Tibial artery (tissue), 4 donors: Measurements from ENCODE around the gene ENDOU.
A peak's percentile ranks its signal among the peaks of the same experiment; 100 is the strongest.

Source experiments
- DNase-seq, 2 donors: peaks; one replicate each; pipeline ENCODE4 v3.0.0-alpha.2; 2019
- H3K27ac ChIP-seq, 2 donors: fragments of 200-600 bp; sonication (generic) in 1 of 2; 1 replicate in 1 of 2; 2 replicates in 1 of 2; pipeline ENCODE4 v1.5.1; 2018 to 2019; ENCODE audit warnings: mild to moderate bottlenecking in 1 of 2
- H3K27me3 ChIP-seq, 2 donors: fragments of 200-600 bp; sonication (generic) in 1 of 2; one replicate each; pipeline versions ENCODE4 v1.5.1 to v1.6.0; 2016 to 2019
- H3K36me3 ChIP-seq, 3 donors: fragments of 200-600 bp; sonication (generic) in 2 of 3; one replicate each; pipeline ENCODE4 v1.5.1; 2016 to 2019; ENCODE audit warnings: mild to moderate bottlenecking in 2 of 3
- H3K4me1 ChIP-seq, 4 donors: fragments of 200-600 bp; sonication (generic) in 2 of 4; 1 replicate in 3 of 4; 2 replicates in 1 of 4; pipeline ENCODE4 v1.5.1; 2016 to 2019
- H3K4me3 ChIP-seq, 2 donors: fragments of 200-600 bp; sonication (generic) in 1 of 2; 1 replicate in 1 of 2; 2 replicates in 1 of 2; pipeline ENCODE4 v1.5.1; 2018 to 2019; ENCODE audit warnings: mild to moderate bottlenecking in 2 of 2
- H3K9me3 ChIP-seq, 3 donors: fragments of 200-600 bp; sonication (generic) in 1 of 3; one replicate each; pipeline ENCODE4 v1.5.1; 2016 to 2019
- intact Hi-C: fragments of 100-400 bp; cut with DNase I; formaldehyde crosslinking; loops from one replicate; pipeline ENCODE4 v1.15.0; 2023; ENCODE audit warnings: low total_unique reads
- TF ChIP-seq, protein P1 (sequence below), 2 experiments: fragments of 200-600 bp in 1 of 2; fragments of 450-650 bp in 1 of 2; IDR thresholded peaks; one replicate each; pipeline ENCODE4 v1.5.1; 2017 to 2019; ENCODE audit warnings: antibody characterized with exemption in 2 of 2, mild to moderate bottlenecking in 1 of 2, moderate library complexity in 1 of 2

Gene ENDOU

DNA sequence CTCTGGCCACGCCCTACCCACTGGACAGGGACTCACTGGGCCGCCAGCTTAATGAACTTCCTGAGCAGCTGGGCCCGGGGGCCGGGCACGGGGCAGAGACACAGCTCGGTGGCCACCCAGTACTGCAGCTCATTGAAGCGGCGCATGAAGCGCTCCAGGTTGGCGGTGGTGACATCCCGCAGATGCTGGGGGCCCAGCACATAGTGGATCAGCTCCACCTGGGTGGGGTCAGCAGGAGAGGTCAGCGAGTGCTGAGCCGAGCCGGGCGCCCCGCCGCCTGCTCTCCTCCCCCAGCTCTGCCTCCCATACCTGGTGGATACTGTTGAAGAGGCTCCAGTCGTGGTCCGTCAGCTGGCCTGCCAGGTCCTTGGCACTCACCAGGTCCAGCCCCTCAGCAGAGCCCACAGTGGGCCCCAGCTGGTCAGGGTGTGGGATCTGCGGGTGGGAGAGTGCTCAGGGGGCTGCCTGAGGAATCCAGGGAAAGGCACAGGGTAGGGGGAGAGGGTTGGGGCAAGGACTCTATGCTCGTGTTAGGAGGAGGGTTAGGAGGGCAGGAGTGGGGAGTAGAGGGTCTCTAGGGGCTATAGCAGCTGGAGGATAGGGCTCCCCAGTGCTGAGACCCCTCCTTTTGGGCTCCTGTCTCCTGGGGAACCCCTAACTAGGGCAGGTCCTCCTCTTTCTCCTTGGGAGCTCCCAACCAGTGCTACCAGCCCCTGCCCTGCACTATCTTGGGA is 15.5 kb upstream of the ENDOU start:
- no peak overlapping the region for H3K4me3 ChIP-seq
- no peaks in the 10 kb centered on the region for H3K9me3 ChIP-seq
- H3K27ac ChIP-seq: peak overlapping the region in 1 of 2 donors; percentile 11
- TF ChIP-seq, protein P1, sequence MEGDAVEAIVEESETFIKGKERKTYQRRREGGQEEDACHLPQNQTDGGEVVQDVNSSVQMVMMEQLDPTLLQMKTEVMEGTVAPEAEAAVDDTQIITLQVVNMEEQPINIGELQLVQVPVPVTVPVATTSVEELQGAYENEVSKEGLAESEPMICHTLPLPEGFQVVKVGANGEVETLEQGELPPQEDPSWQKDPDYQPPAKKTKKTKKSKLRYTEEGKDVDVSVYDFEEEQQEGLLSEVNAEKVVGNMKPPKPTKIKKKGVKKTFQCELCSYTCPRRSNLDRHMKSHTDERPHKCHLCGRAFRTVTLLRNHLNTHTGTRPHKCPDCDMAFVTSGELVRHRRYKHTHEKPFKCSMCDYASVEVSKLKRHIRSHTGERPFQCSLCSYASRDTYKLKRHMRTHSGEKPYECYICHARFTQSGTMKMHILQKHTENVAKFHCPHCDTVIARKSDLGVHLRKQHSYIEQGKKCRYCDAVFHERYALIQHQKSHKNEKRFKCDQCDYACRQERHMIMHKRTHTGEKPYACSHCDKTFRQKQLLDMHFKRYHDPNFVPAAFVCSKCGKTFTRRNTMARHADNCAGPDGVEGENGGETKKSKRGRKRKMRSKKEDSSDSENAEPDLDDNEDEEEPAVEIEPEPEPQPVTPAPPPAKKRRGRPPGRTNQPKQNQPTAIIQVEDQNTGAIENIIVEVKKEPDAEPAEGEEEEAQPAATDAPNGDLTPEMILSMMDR (IDR thresholded peaks at IDR 0.05): no peak
- peaks cover 0 to 13% (median 0%) of the 10 kb centered on the region in 3 donors for H3K36me3 ChIP-seq
- intact Hi-C loops: loop anchor here (5.0 kb wide), 1 partner anchor 37 kb away; no protein-coding TSS in a partner anchor
- no peak for DNase-seq
- H3K27me3 ChIP-seq: no peaks in the 10 kb centered on the region
- peaks cover 12 to 43% (median 36%) of the 10 kb centered on the region in 4 donors for H3K4me1 ChIP-seq

DNA sequence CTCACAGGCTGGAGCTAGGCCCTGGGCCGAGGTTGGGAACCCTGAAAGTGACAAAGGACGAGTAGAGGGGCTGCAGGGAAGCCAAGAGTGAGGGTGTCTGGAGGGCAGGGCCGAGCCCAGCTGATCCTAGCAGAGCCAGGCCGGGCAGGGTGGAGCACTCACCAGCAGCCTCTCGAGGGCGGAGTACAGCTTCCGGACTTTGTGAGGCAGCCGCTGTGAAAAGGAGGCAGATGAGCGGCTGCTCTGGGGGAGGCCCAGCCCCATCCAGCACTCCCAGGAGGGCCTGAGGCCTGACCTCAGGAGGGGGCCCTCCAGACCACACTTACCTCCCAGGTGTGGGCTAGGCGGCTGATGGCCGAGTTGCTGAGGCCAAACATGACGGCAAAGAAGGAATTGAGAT is 14.7 kb upstream of the ENDOU start:
- no peaks in the 10 kb centered on the region for H3K27me3 ChIP-seq
- no peaks in the 10 kb centered on the region for H3K9me3 ChIP-seq
- no peak overlapping the region for H3K4me3 ChIP-seq
- DNase-seq: no peak
- intact Hi-C loops: loop anchor here (5.0 kb wide), 1 partner anchor 37 kb away; no protein-coding TSS in a partner anchor
- peaks cover 13 to 50% (median 44%) of the 10 kb centered on the region in 4 donors for H3K4me1 ChIP-seq
- TF ChIP-seq, protein P1 (IDR thresholded peaks at IDR 0.05): no peak
- H3K27ac ChIP-seq: no peak overlapping the region
- peaks cover 0 to 13% (median 0%) of the 10 kb centered on the region in 3 donors for H3K36me3 ChIP-seq

- intact Hi-C loops: no loop called here
- no peaks in the 10 kb centered on the region for H3K9me3 ChIP-seq
- peaks cover 0 to 13% (median 0%) of the 10 kb centered on the region in 3 donors for H3K36me3 ChIP-seq
- TF ChIP-seq, protein P1 (IDR thresholded peaks at IDR 0.05): no peak
- DNase-seq: no peak
- peaks cover 13 to 50% (median 45%) of the 10 kb centered on the region in 4 donors for H3K4me1 ChIP-seq
- no peak overlapping the region for H3K27ac ChIP-seq
- no peaks in the 10 kb centered on the region for H3K27me3 ChIP-seq
- no peak overlapping the region for H3K4me3 ChIP-seq
Measured at GRCh38 chr12:47739297-47739696, 14.0 kb upstream of the ENDOU start.

- H3K27me3 ChIP-seq: no peaks in the 10 kb centered on the region
- intact Hi-C loops: no loop called here
- H3K9me3 ChIP-seq: no peaks in the 10 kb centered on the region
- TF ChIP-seq, protein P1 (IDR thresholded peaks at IDR 0.05): no peak
- no peak overlapping the region for H3K4me3 ChIP-seq
- no peak for DNase-seq
- H3K36me3 ChIP-seq: peaks cover 0 to 13% (median 0%) of the 10 kb centered on the region in 3 donors
- H3K27ac ChIP-seq: peak overlapping the region; percentile 82 to 84
- H3K4me1 ChIP-seq: peaks cover 13 to 50% (median 45%) of the 10 kb centered on the region in 4 donors
Measured at GRCh38 chr12:47737936-47738594, 12.8 kb upstream of the ENDOU start.

DNA sequence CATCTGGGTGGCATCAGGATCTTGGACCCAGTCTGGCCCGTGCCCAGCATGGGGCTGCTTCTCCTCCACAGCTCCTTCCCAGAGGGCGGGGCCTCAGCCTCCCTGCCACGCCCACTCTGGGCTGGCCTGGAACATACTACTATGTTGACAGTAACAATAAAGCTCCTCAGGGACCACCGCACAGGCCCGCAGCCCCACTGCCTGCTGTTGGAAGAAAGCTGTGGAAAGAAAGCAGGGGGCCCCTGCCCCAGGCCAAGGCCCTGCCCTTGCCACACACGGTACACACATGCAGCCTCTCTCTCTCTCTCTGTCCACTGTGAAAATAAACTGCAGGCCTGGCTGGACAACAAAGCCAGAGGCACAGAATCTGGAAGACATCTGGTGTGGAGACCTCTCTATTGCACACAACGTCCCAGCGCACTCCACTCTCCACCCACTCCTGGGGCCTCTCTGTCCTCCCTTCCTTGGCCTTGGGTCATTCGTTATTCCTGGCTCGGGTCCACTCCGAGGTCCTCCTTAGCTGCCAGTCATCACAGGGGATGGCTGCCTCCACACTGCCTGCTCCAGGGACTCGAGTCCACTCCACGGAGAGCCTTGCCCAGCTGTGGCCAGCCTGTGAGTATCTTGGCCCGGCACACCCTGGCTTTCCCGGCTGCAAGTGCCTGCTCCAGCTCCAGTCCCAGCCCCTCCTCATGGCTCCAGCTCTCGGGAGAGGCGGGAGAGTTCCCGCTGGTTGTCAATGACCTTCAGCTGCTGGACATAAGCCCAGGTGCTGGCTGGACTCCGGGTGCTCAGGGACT is 11.8 kb upstream of the ENDOU start:
- peak; percentile 92 to 99 for DNase-seq
- Histone ChIP-seq H3K27me3 (no peaks in the 10 kb centered on the region), H3K4me1 (peaks cover 13 to 50% (median 45%) of the 10 kb centered on the region in 4 donors), H3K27ac (peak overlapping the region; percentile 82 to 84), H3K4me3 (peak overlapping the region in 1 of 2 donors; percentile 19), H3K9me3 (no peaks in the 10 kb centered on the region), H3K36me3 (peaks cover 0 to 13% (median 0%) of the 10 kb centered on the region in 3 donors)
- intact Hi-C loops: no loop called here
- TF ChIP-seq, protein P1 (IDR thresholded peaks at IDR 0.05): no peak
